Measurements from ENCODE around the gene GATD1. TPM values are rescaled to one million over a fixed set of nuclear protein-coding genes. Genes with fewer than 3 reads are reported as not detected.

GATD1 gene
- total RNA-seq, 1 experiment from 2014 or later, result 88.7 TPM

DNA sequence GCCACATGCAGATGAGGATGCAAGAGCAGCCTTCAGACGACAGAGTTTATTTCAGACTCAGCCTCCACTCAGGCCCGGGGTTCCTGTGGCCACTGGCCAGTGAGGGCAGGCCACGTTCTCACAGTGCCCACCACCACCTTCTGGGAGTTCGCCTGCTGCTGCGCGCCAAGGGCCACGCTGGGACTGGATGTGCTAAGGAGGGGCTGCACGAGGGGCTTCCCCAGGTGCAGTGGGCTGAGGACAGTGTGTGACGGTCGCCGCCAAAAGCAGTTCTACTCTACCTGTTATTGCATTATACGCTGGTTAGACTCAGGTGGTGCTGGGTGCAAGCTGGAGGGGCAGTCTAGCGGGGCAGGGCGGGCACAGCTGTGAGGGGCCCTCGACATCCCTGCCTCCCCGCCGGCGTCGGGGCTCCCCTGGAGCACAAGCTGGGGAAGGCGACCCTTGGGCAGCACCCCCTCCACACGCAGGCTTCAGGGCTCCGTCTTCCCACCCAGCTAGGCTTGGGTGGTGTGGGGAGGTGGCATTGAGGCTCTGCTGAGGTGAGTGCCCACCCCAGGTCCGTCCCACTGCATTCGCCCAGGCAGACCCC, 9.9 kb upstream of the GATD1 start:
- intact Hi-C loops (cut with micrococcal nuclease), result no loop called here
- CTCF ChIA-PET, result no interaction called here

DNA sequence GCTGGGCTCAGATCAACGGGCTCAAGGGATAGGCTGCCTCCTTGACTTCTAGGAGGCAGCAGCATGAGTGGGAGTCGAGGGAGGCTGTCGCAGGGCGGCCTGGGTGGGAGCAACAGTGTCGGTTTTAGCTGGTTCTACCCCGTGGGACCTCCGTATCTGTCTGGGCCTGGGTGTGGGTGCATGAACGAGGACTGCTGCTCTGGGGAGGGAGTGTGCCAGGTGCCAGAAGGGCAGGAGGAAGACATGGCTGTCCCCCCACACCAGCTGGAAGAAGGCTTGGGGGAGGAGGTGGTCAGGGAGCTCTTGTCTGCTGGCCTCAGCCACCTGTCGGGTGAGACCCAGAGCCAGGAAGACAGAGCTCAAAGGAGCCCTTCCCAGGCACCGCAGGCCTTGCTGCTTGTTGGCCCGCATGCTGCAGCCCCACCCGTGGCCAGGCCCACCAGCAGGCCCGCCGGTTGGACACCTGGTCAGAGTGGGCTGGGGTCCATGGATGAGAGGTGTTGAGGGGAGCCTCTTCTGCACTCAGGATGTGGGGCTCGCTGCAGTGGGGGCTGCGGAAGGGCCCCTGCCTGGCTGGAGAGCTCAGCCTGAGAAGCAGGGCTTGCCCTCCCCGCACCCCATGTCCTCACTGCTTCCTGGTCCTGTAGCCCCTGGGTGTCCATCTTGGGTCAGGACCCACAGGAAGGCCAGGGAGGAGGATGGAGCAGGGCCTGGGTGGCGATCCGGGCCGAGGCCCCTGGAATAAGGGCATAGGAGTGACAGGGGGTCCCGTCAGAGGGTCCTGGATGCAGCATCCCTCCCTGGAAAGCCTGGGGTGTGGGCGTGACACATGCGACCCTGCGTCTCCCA, 9.2 kb upstream of the GATD1 start:
- Histone ChIP-seq H3K4me1 (ENCODE audit: control insufficient read depth in 1 of 2, insufficient read depth in 2 of 2, low read length in 2 of 2) (peaks cover 21 to 37% of the 10 kb centered on the region in 2 experiments), H3K9ac (ENCODE audit: low read length) (no peak overlapping the region), H3K36me3 (ENCODE audit: control insufficient read depth in 1 of 2, insufficient read depth in 2 of 2, low read length in 2 of 2) (no peaks in the 10 kb centered on the region), H3K79me2 (ENCODE audit: insufficient read depth, low read length) (no peaks in the 10 kb centered on the region), H3K27me3 (ENCODE audit: insufficient read depth, low read length) (no peaks in the 10 kb centered on the region), H4K20me1 (ENCODE audit: insufficient read depth) (no peaks in the 10 kb centered on the region), H3K9me3 (ENCODE audit: control insufficient read depth in 1 of 2, insufficient read depth in 1 of 2, low read depth in 1 of 2, low read length in 2 of 2) (no peaks in the 10 kb centered on the region), H2AFZ (ENCODE audit: low read depth, low read length, poor library complexity, severe bottlenecking) (no peak overlapping the region), H3K9me2 (ENCODE audit: insufficient read depth) (no peaks in the 10 kb centered on the region), H3K4me3 (replicated peaks in 1 of 2; ENCODE audit: low read depth in 1 of 2, low read length in 2 of 2) (no peak overlapping the region), H3K27ac (ENCODE audit: low read depth, low read length) (no peak overlapping the region), H3K4me2 (ENCODE audit: low read length) (no peak overlapping the region)
- intact Hi-C loops (cut with micrococcal nuclease), result no loop called here
- ChIA-PET CTCF (no interaction called here), POLR2A (interaction anchor here (0.7 to 1.1 kb wide), 2 partner anchors 9 to 11 kb away, joined by 3 to 4 read pairs; no protein-coding TSS in a partner anchor), RAD21 (ENCODE audit: low non-redundant PET in 1 of 2, low total read pairs in 2 of 2, uncharacterized antibody in 2 of 2, unreplicated experiment in 2 of 2) (no interaction called here)
- TF ChIP-seq TCF7L2 (IDR thresholded peaks at IDR 0.05; ENCODE audit: borderline replicate concordance, extremely low read depth, insufficient read depth, insufficient read length), result no peak
- TF ChIP-seq FOSL1 (IDR thresholded peaks at IDR 0.05; ENCODE audit: low read depth), result no peak
- TF ChIP-seq ZNF274 (IDR thresholded peaks at IDR 0.05; ENCODE audit: low read depth, low read length), result no peak
- TF ChIP-seq EZH2 (IDR thresholded peaks at IDR 0.05), result no peak
- no peak for DNase-seq (ENCODE audit: low read depth, low spot score)
- no TSS peak for BruUV-seq (replicated peaks)
- no peak for ATAC-seq

More for the DNA sequence above, 9.9 kb upstream of the GATD1 start:
- no peaks in the 10 kb centered on the region for H3K9me2 ChIP-seq (ENCODE audit: insufficient read depth)
- no TSS peak for BruUV-seq (replicated peaks)
- no peaks in the 10 kb centered on the region for H4K20me1 ChIP-seq (ENCODE audit: insufficient read depth)
- H3K9ac ChIP-seq (ENCODE audit: low read length), result no peak overlapping the region
- ChIA-PET RAD21 (ENCODE audit: low non-redundant PET in 1 of 2, low total read pairs in 2 of 2, uncharacterized antibody in 2 of 2, unreplicated experiment in 2 of 2) (no interaction called here), POLR2A (no interaction called here)
- H3K9me3 ChIP-seq (ENCODE audit: control insufficient read depth in 1 of 2, insufficient read depth in 1 of 2, low read depth in 1 of 2, low read length in 2 of 2), result no peaks in the 10 kb centered on the region
- H2AFZ ChIP-seq (ENCODE audit: low read depth, low read length, poor library complexity, severe bottlenecking), result no peak overlapping the region
- peaks cover 21 to 34% of the 10 kb centered on the region in 2 experiments for H3K4me1 ChIP-seq (ENCODE audit: control insufficient read depth in 1 of 2, insufficient read depth in 2 of 2, low read length in 2 of 2)
- H3K4me2 ChIP-seq (ENCODE audit: low read length), result no peak overlapping the region
- DNase-seq (ENCODE audit: low read depth, low spot score) (no peak), ATAC-seq (no peak)
- no peak overlapping the region for H3K4me3 ChIP-seq (replicated peaks in 1 of 2; ENCODE audit: low read depth in 1 of 2, low read length in 2 of 2)
- TF ChIP-seq CEBPB (IDR thresholded peaks at IDR 0.05; ENCODE audit: low read depth) (no peak), EZH2phosphoT487 (IDR thresholded peaks at IDR 0.05; ENCODE audit: borderline replicate concordance) (no peak), EGR1 (IDR thresholded peaks at IDR 0.05; ENCODE audit: low read depth) (no peak), ZFX (IDR thresholded peaks at IDR 0.05) (no peak)
- TF ChIP-seq, protein P1, sequence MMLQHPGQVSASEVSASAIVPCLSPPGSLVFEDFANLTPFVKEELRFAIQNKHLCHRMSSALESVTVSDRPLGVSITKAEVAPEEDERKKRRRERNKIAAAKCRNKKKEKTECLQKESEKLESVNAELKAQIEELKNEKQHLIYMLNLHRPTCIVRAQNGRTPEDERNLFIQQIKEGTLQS (IDR thresholded peaks at IDR 0.05), result no peak
- no peaks in the 10 kb centered on the region for H3K36me3 ChIP-seq (ENCODE audit: control insufficient read depth in 1 of 2, insufficient read depth in 2 of 2, low read length in 2 of 2)
- H3K79me2 ChIP-seq (ENCODE audit: insufficient read depth, low read length), result no peaks in the 10 kb centered on the region
- no peaks in the 10 kb centered on the region for H3K27me3 ChIP-seq (ENCODE audit: insufficient read depth, low read length)
- no peak overlapping the region; the same call in 1 of the 2 replicates for H3K27ac ChIP-seq (ENCODE audit: low read depth, low read length)
